Esophagus muscularis mucosa (tissue), 4 donors: Measurements from ENCODE around the gene REEP5. TPM values are rescaled to one million over a fixed set of nuclear protein-coding genes. Genes with fewer than 3 reads are reported as not detected.
A peak's percentile ranks its signal among the peaks of the same experiment; 100 is the strongest.
"Not testable (repeated sequence)": the region's sequence is repeated elsewhere in the genome, so short reads cannot be mapped to it uniquely, and the experiment has no call there.

ENCODE experiments used
- DNase-seq: peaks from one replicate; pipeline ENCODE4 v3.0.0-alpha.2; 2017; ENCODE audit errors: extremely low spot score
- H3K27ac ChIP-seq, 4 donors: fragments of 200-600 bp; sonication (generic); replicated peaks in 1 of 4; 1 replicate in 3 of 4; 2 replicates in 1 of 4; pipeline ENCODE4 v1.5.1; 2016 to 2019; ENCODE audit warnings: mild to moderate bottlenecking in 1 of 4
- H3K27me3 ChIP-seq, 4 donors: fragments of 200-600 bp; sonication (generic); one replicate each; pipeline versions ENCODE4 v1.5.1 to v1.6.0; 2016 to 2019
- H3K36me3 ChIP-seq, 4 donors: fragments of 200-600 bp; sonication (generic); one replicate each; pipeline ENCODE4 v1.5.1; 2016 to 2019
- H3K4me1 ChIP-seq, 4 donors: fragments of 200-600 bp; sonication (generic); one replicate each; pipeline ENCODE4 v1.5.1; 2016 to 2019
- H3K4me3 ChIP-seq, 4 donors: fragments of 200-600 bp; sonication (generic); 1 replicate in 2 of 4; 2 replicates in 2 of 4; pipeline ENCODE4 v1.5.1; 2016 to 2019; ENCODE audit warnings: mild to moderate bottlenecking in 4 of 4, moderate library complexity in 1 of 4
- H3K9me3 ChIP-seq, 4 donors: fragments of 200-600 bp; sonication (generic); 1 replicate in 3 of 4; 2 replicates in 1 of 4; pipeline ENCODE4 v1.5.1; 2016 to 2019
- CTCF ChIP-seq, 3 experiments: fragments of 200-600 bp in 2 of 3; fragments of 450-650 bp in 1 of 3; sonication (generic) in 2 of 3; IDR thresholded peaks; one replicate each; pipeline ENCODE4 v1.5.1; 2017 to 2019; ENCODE audit warnings: antibody characterized with exemption in 3 of 3, mild to moderate bottlenecking in 2 of 3, moderate library complexity in 1 of 3
- EP300 ChIP-seq: sonication (generic); formaldehyde crosslinking; IDR thresholded peaks from one replicate; pipeline ENCODE4 v1.6.1; 2017; ENCODE audit warnings: antibody characterized with exemption
- POLR2A ChIP-seq: fragments of 450-650 bp; IDR thresholded peaks from one replicate; pipeline ENCODE4 v1.6.1; 2017; ENCODE audit warnings: antibody characterized with exemption, moderate library complexity, mild to moderate bottlenecking, low read depth
- POLR2AphosphoS5 ChIP-seq, 2 donors: sonication (generic); formaldehyde crosslinking; IDR thresholded peaks; one replicate each; pipeline ENCODE4 v1.6.1; 2017; ENCODE audit warnings: antibody characterized with exemption in 2 of 2
- WGBS: methylation state at CpG from one replicate; pipeline ENCODE4 v1.1.5; 2018; 5-methylcytosine and 5-hydroxymethylcytosine counted together
- intact Hi-C: fragments of 100-400 bp; cut with DNase I; formaldehyde crosslinking; loops from one replicate; pipeline ENCODE4 v1.15.1; 2023
- total RNA-seq, 4 donors: library from RNA; depleted of rRNA; stranded (reverse); fragments of >200 nt; gene quantifications; one replicate each; pipeline versions ENCODE4 v1.1.0 to v1.2.1, GENCODE V29; 2016

REEP5 gene
- total RNA-seq, 4 donors from 2014 or later = 53.0 to 73.6 (median 62.2) TPM

DNA sequence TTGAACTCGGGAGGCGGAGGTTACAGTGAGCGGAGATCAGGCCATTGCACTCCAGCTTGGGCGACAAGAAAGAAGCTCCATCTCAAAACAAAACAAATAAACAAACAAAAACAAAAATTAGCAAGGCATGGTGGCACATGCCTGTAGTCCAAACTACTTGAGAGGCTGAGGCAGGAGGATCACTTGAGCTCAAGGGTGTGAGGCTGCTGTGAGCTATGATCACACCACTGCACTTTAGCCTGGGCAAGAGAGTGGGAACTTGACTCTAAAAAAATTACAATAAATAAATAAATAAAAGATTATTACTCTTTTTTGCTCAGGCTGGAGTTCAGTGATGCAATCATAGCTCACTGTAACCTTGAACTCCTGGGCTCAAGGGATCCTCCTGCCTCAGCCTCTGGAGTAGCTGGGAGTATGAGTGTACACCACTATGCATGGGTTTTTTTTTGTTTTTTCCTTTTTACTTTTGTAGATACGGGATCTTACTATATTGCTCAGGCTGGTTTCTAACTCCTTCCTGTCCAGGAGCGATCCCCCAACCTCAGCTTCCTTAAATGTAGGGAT is 45.6 kb upstream of the REEP5 start:
- no peaks in the 10 kb centered on the region for H3K9me3 ChIP-seq
- H3K4me1 ChIP-seq = peaks cover 0 to 13% (median 11%) of the 10 kb centered on the region in 4 donors
- no peaks in the 10 kb centered on the region for H3K36me3 ChIP-seq
- H3K27ac ChIP-seq = no peak overlapping the region
- TF ChIP-seq POLR2AphosphoS5 (IDR thresholded peaks at IDR 0.05) (no peak), EP300 (no peak), POLR2A (no peak), CTCF (IDR thresholded peaks at IDR 0.05) (no peak)
- intact Hi-C loops = no loop called here
- no peaks in the 10 kb centered on the region for H3K27me3 ChIP-seq
- H3K4me3 ChIP-seq = no peak overlapping the region
- no peak for DNase-seq
- 93% methylated on average over 6 of the region's 6 CpGs for WGBS

- no peaks in the 10 kb centered on the region for H3K36me3 ChIP-seq
- 91% methylated on average over 8 of the region's 8 CpGs for WGBS
- no peaks in the 10 kb centered on the region for H3K27me3 ChIP-seq
- no peak for TF ChIP-seq EP300
- TF ChIP-seq POLR2A = no peak
- no peak for TF ChIP-seq POLR2AphosphoS5 (IDR thresholded peaks at IDR 0.05)
- no peak for TF ChIP-seq CTCF (IDR thresholded peaks at IDR 0.05)
- intact Hi-C loops = loop anchor here (2.0 kb wide), 1 partner anchor 43 kb away; the partner anchor contains the start of gene REEP5
- H3K4me3 ChIP-seq = no peak overlapping the region
- H3K9me3 ChIP-seq = no peaks in the 10 kb centered on the region
- no peak overlapping the region for H3K27ac ChIP-seq
- no peak for DNase-seq
- peaks cover 0 to 13% (median 11%) of the 10 kb centered on the region in 4 donors for H3K4me1 ChIP-seq
Measured at GRCh38 chr5:112965733-112966306, 43.8 kb upstream of the REEP5 start.

GRCh38 chr5:112963374-112963733 is 41.3 kb upstream of the REEP5 start:
- DNase-seq, H3K27me3 ChIP-seq, H3K4me3 ChIP-seq, H3K36me3 ChIP-seq, H3K9me3 ChIP-seq, intact Hi-C loops: not testable (repeated sequence)
- WGBS = 82% methylated on average over 3 of the region's 3 CpGs
- peaks cover 9 to 29% (median 22%) of the 10 kb centered on the region in 4 donors for H3K4me1 ChIP-seq
- peak overlapping the region; percentile 18 to 63 (median 54) for H3K27ac ChIP-seq

DNA sequence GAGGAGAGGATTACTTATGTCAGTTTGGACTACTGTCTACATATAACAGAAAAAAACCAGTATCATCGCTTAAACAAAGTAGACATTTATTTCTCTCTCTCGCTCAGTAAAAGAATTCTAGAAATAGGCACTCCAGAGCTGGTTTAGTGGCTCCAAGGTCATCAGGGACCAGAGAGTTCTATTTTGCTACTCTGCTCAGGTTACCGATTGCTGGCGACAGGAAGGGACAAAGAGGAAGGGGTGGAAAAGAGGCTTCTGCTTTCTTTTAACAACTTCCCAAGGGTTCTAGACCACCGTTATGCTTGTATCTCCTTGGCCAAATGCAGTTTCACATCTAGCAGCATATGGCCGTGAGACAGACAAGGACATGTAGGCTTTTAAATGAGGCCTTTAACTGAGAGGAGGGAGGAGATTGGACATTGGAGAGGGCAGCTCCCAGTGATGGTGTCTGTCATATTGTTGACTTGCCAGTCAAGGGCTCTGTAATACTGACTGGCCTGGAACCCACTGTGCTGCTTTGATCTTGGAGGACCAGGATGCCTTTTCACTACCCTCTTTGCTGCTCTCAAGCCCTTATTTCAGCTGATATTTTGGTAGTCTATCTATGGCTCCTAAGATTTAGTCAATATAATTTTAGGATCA is 39.0 kb upstream of the REEP5 start:
- no peaks in the 10 kb centered on the region for H3K36me3 ChIP-seq
- no peaks in the 10 kb centered on the region for H3K9me3 ChIP-seq
- intact Hi-C loops = no loop called here
- peaks cover 14 to 37% (median 35%) of the 10 kb centered on the region in 4 donors for H3K4me1 ChIP-seq
- no peaks in the 10 kb centered on the region for H3K27me3 ChIP-seq
- H3K4me3 ChIP-seq = no peak overlapping the region
- WGBS = 84% methylated on average over 6 of the region's 6 CpGs
- DNase-seq = no peak
- no peak for TF ChIP-seq POLR2AphosphoS5 (IDR thresholded peaks at IDR 0.05)
- TF ChIP-seq EP300 = no peak
- no peak for TF ChIP-seq CTCF (IDR thresholded peaks at IDR 0.05)
- TF ChIP-seq POLR2A = no peak
- no peak overlapping the region for H3K27ac ChIP-seq

DNA sequence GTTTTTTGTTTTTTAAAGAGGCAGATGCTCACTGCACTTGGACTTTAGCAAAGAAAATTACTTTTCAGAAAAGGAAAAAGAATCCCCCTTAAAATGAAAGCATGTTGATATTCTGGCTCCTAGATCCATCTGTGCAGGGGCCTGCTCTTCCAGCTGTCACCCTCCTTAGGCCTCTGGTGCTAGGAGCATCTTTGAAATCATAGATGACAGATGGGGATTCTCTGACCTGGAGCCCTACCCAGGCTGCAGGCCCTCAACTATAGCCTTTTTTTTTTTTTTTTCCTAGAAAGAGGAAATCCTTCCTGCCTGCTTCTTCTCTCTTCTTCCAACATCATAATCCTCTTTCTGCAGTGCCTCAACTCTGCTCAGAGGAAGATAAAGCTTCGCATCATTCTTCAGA is 38.3 kb upstream of the REEP5 start:
- Histone ChIP-seq H3K9me3 (no peaks in the 10 kb centered on the region), H3K4me3 (no peak overlapping the region), H3K4me1 (peaks cover 14 to 37% (median 35%) of the 10 kb centered on the region in 4 donors), H3K27me3 (no peaks in the 10 kb centered on the region), H3K36me3 (no peaks in the 10 kb centered on the region), H3K27ac (no peak overlapping the region)
- intact Hi-C loops = no loop called here
- no peak for DNase-seq
- WGBS = 81% methylated on average over 1 of the region's 1 CpG
- no peak for TF ChIP-seq EP300

DNA sequence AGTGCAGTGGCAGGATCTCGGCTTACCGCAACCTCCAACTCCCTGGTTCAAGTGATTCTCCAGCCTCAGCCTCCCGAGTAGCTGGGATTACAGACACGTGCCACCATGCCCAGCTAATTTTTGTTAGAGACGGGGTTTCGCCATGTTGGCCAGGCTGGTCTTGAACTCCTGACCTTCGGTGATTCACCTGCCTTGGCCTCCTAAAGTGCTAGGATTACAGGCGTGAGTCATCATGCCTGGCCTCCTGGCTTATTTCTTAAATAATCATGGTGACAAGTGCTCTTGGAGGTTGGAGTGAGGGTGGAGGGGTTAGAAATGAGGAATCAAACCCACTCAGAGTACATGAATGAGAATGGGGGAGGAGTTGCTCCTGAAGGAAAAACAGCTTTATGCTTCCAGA is 37.8 kb upstream of the REEP5 start:
- H3K27ac ChIP-seq, H3K27me3 ChIP-seq, H3K4me3 ChIP-seq, intact Hi-C loops, DNase-seq, H3K36me3 ChIP-seq, H3K9me3 ChIP-seq: not testable (repeated sequence)
- WGBS = 68% methylated on average over 8 of the region's 8 CpGs
- H3K4me1 ChIP-seq = peaks cover 14 to 37% (median 35%) of the 10 kb centered on the region in 4 donors
